Measurements from ENCODE around the gene HS3ST2. TPM values are rescaled to one million over a fixed set of nuclear protein-coding genes. Genes with fewer than 3 reads are reported as not detected.

Gene HS3ST2
- polyA plus RNA-seq, 1 of the 3 experiments (the other 2 are of a cell fraction) = not detected

- TF ChIP-seq, protein P1, sequence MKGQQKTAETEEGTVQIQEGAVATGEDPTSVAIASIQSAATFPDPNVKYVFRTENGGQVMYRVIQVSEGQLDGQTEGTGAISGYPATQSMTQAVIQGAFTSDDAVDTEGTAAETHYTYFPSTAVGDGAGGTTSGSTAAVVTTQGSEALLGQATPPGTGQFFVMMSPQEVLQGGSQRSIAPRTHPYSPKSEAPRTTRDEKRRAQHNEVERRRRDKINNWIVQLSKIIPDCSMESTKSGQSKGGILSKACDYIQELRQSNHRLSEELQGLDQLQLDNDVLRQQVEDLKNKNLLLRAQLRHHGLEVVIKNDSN (IDR thresholded peaks at IDR 0.05; ENCODE audit: borderline replicate concordance, low read depth) = no peak
- TF ChIP-seq TEAD4 (IDR thresholded peaks at IDR 0.05; ENCODE audit: borderline replicate concordance, insufficient read depth) (no peak), TCF12 (IDR thresholded peaks at IDR 0.05) (no peak), FOXJ3 (CRISPR knock-in tag; IDR thresholded peaks at IDR 0.05) (no peak), MXI1 (IDR thresholded peaks at IDR 0.05; ENCODE audit: low read depth, low read length) (no peak), NFIC (IDR thresholded peaks at IDR 0.05; ENCODE audit: borderline replicate concordance) (no peak), SIN3A (IDR thresholded peaks at IDR 0.05; ENCODE audit: borderline replicate concordance, low read depth, low read length) (no peak), EZH2phosphoT487 (IDR thresholded peaks at IDR 0.05; ENCODE audit: borderline replicate concordance, low read depth) (no peak), GATA2 (CRISPR knock-in tag; IDR thresholded peaks at IDR 0.05) (no peak), TAF1 (IDR thresholded peaks at IDR 0.05; ENCODE audit: borderline replicate concordance, low read depth, low read length) (no peak), FOXM1 (IDR thresholded peaks at IDR 0.05; ENCODE audit: low read depth) (no peak), CTCF (IDR thresholded peaks at IDR 0.05) (no peak), NRF1 (IDR thresholded peaks at IDR 0.05; ENCODE audit: low read depth, low read length) (no peak), CHD2 (IDR thresholded peaks at IDR 0.05; ENCODE audit: low read length, partially characterized antibody) (no peak), RXRA (IDR thresholded peaks at IDR 0.05; ENCODE audit: borderline replicate concordance, low read depth) (no peak)
- TF ChIP-seq, protein P2, sequence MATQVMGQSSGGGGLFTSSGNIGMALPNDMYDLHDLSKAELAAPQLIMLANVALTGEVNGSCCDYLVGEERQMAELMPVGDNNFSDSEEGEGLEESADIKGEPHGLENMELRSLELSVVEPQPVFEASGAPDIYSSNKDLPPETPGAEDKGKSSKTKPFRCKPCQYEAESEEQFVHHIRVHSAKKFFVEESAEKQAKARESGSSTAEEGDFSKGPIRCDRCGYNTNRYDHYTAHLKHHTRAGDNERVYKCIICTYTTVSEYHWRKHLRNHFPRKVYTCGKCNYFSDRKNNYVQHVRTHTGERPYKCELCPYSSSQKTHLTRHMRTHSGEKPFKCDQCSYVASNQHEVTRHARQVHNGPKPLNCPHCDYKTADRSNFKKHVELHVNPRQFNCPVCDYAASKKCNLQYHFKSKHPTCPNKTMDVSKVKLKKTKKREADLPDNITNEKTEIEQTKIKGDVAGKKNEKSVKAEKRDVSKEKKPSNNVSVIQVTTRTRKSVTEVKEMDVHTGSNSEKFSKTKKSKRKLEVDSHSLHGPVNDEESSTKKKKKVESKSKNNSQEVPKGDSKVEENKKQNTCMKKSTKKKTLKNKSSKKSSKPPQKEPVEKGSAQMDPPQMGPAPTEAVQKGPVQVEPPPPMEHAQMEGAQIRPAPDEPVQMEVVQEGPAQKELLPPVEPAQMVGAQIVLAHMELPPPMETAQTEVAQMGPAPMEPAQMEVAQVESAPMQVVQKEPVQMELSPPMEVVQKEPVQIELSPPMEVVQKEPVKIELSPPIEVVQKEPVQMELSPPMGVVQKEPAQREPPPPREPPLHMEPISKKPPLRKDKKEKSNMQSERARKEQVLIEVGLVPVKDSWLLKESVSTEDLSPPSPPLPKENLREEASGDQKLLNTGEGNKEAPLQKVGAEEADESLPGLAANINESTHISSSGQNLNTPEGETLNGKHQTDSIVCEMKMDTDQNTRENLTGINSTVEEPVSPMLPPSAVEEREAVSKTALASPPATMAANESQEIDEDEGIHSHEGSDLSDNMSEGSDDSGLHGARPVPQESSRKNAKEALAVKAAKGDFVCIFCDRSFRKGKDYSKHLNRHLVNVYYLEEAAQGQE (IDR thresholded peaks at IDR 0.05; ENCODE audit: low read depth, low read length) = no peak
- TF ChIP-seq, protein P3, sequence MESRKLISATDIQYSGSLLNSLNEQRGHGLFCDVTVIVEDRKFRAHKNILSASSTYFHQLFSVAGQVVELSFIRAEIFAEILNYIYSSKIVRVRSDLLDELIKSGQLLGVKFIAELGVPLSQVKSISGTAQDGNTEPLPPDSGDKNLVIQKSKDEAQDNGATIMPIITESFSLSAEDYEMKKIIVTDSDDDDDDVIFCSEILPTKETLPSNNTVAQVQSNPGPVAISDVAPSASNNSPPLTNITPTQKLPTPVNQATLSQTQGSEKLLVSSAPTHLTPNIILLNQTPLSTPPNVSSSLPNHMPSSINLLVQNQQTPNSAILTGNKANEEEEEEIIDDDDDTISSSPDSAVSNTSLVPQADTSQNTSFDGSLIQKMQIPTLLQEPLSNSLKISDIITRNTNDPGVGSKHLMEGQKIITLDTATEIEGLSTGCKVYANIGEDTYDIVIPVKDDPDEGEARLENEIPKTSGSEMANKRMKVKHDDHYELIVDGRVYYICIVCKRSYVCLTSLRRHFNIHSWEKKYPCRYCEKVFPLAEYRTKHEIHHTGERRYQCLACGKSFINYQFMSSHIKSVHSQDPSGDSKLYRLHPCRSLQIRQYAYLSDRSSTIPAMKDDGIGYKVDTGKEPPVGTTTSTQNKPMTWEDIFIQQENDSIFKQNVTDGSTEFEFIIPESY (IDR thresholded peaks at IDR 0.05; ENCODE audit: borderline replicate concordance, low read depth) = no peak
- no peak overlapping the region for H3K4me2 ChIP-seq
- H3K36me3 ChIP-seq (replicated peaks in 1 of 2; ENCODE audit: control insufficient read depth in 1 of 2, insufficient read depth in 2 of 2, low read length in 1 of 2) = no peaks in the 10 kb centered on the region
- no peak overlapping the region for H3K9ac ChIP-seq
- H3F3A ChIP-seq (replicated peaks; ENCODE audit: insufficient read depth) = peaks cover 21% of the 10 kb centered on the region
- no peak overlapping the region for H2AFZ ChIP-seq (ENCODE audit: low read depth)
- H3K27ac ChIP-seq (ENCODE audit: low read depth in 2 of 2, low read length in 1 of 2) = no peak overlapping the region
- H3K27me3 ChIP-seq (ENCODE audit: insufficient read depth) = no peaks in the 10 kb centered on the region
- H3K79me2 ChIP-seq (ENCODE audit: insufficient read depth) = no peaks in the 10 kb centered on the region
- no peak for DNase-seq
- H3K9me3 ChIP-seq = no peaks in the 10 kb centered on the region
- CTCF ChIA-PET = no interaction called here
- no peaks in the 10 kb centered on the region for H3K9me2 ChIP-seq
- no peak overlapping the region for H3K4me3 ChIP-seq (ENCODE audit: low read depth in 2 of 2, low read length in 1 of 2)
- no peaks in the 10 kb centered on the region for H4K20me1 ChIP-seq (ENCODE audit: insufficient read depth)
- POLR2A ChIA-PET = no interaction called here
- WGBS (ENCODE audit: low lambda C conversion rate) = 63% methylated on average over 5 of the region's 5 CpGs
- peaks cover 0 to 29% of the 10 kb centered on the region in 2 experiments for H3K4me1 ChIP-seq (ENCODE audit: control insufficient read depth in 1 of 2, insufficient read depth in 2 of 2, low read depth in 1 of 2, low read length in 1 of 2)
Observed at GRCh38 chr16:22785552-22785951, 28.4 kb upstream of the HS3ST2 start.
